GM13976 (cell line): ENCODE results near the gene WNT4.

Source experiments
- DNase-seq: peaks from one replicate; pipeline ENCODE4 v3.0.0; 2012; ENCODE audit warnings: low spot score
- CTCF ChIP-seq: IDR thresholded peaks from 2 replicates; pipeline ENCODE4 v1.5.1; 2012; ENCODE audit warnings: borderline replicate concordance, mild to moderate bottlenecking; ENCODE audit not compliant: insufficient read depth; ENCODE audit errors: extremely low read depth, missing control alignments, control extremely low read depth
- in situ Hi-C: fragments of 300-500 bp; cut with MboI; formaldehyde crosslinking; loops from one replicate; pipeline ENCODE4 v1.12.0; 2022; ENCODE audit warnings: low sequenced_read_pairs, mixed read lengths, inconsistent platforms; ENCODE audit not compliant: unreplicated experiment

The WNT4 gene

GRCh38 chr1:22078133-22078532 lies 64.8 kb downstream of the WNT4 start:
- TF ChIP-seq CTCF: no peak
- DNase-seq: no peak
- in situ Hi-C loops: no loop called here

GRCh38 chr1:22077728-22078127 lies 65.2 kb downstream of the WNT4 start:
- in situ Hi-C loops: no loop called here
- DNase-seq: no peak
- no peak for TF ChIP-seq CTCF

- TF ChIP-seq CTCF: no peak
- in situ Hi-C loops: no loop called here
- no peak for DNase-seq
These were observed 66.6 kb downstream of the WNT4 start for GRCh38 chr1:22076346-22076745.

- TF ChIP-seq CTCF: no peak
- no peak for DNase-seq
- in situ Hi-C loops: no loop called here
These were observed 67.2 kb downstream of the WNT4 start for GRCh38 chr1:22075718-22076117.

- TF ChIP-seq CTCF: no peak
- in situ Hi-C loops: no loop called here
- no peak for DNase-seq
These were observed 68.1 kb downstream of the WNT4 start for GRCh38 chr1:22074803-22075202.

- in situ Hi-C loops: no loop called here
- DNase-seq: no peak
- TF ChIP-seq CTCF: no peak
These were observed 71.4 kb downstream of the WNT4 start for GRCh38 chr1:22071511-22071910.
